SU-DHL-6 (cell line): ENCODE measurements around the gene GPR55.

Experiments
- H2AFZ ChIP-seq: fragments of 200-600 bp; sonication (generic); 2 replicates; pipeline ENCODE4 v1.6.1; 2014; ENCODE audit warnings: low read depth, mild to moderate bottlenecking, moderate library complexity, mixed read lengths, antibody characterized with exemption, low read length; ENCODE audit not compliant: severe bottlenecking
- H3F3A ChIP-seq: fragments of 200-600 bp; shearing (Covaris generic); 2 replicates; pipeline ENCODE4 v1.6.0; 2016; ENCODE audit warnings: antibody characterized with exemption, mild to moderate bottlenecking; ENCODE audit not compliant: insufficient read depth
- H3K27ac ChIP-seq: fragments of 200-600 bp; sonication (generic); 2 replicates; pipeline ENCODE4 v1.5.1; 2016; ENCODE audit warnings: low read depth, mild to moderate bottlenecking, low read length, moderate library complexity, mixed read lengths
- H3K27me3 ChIP-seq: fragments of 200-600 bp; sonication (generic), shearing (Covaris generic); 2 replicates; pipeline ENCODE4 v1.6.0; 2014; ENCODE audit warnings: mild to moderate bottlenecking, low read length
- H3K36me3 ChIP-seq: fragments of 200-600 bp; sonication (generic); 2 replicates; pipeline ENCODE4 v1.6.1; 2014; ENCODE audit warnings: mild to moderate bottlenecking, low read length, mixed read lengths
- H3K4me2 ChIP-seq: fragments of 300-600, 200-600 bp; shearing (Covaris generic), sonication (generic); 2 replicates; pipeline ENCODE4 v1.6.0; 2014; ENCODE audit warnings: low read length, low read depth, mild to moderate bottlenecking; ENCODE audit not compliant: poor library complexity, severe bottlenecking
- H3K4me3 ChIP-seq: fragments of 200-600 bp; sonication (generic); 2 replicates; pipeline ENCODE4 v1.5.1; 2014; ENCODE audit warnings: antibody characterized with exemption, low read length, mild to moderate bottlenecking, mixed read lengths; ENCODE audit not compliant: insufficient read depth, poor library complexity, severe bottlenecking
- H3K79me2 ChIP-seq: fragments of 200-600 bp; sonication (generic); 2 replicates; pipeline ENCODE4 v1.6.1; 2014; ENCODE audit warnings: mild to moderate bottlenecking, low read length, moderate library complexity; ENCODE audit not compliant: insufficient read depth
- H3K9ac ChIP-seq: fragments of 200-600 bp; sonication (generic); 2 replicates; pipeline ENCODE4 v1.7.0; 2014; ENCODE audit warnings: mild to moderate bottlenecking, low read length
- H3K9me2 ChIP-seq: fragments of 200-600 bp; sonication (generic); replicated peaks from 2 replicates; pipeline ENCODE4 v1.6.1; 2014; ENCODE audit warnings: low read length; ENCODE audit not compliant: insufficient read depth
- H3K9me3 ChIP-seq: fragments of 200-600 bp; sonication (generic); 2 replicates; pipeline ENCODE4 v1.6.1; 2014; ENCODE audit warnings: low read length, mixed read lengths; ENCODE audit not compliant: insufficient read depth
- H4K20me1 ChIP-seq: fragments of 200-600 bp; sonication (generic); 2 replicates; pipeline ENCODE4 v1.6.1; 2014; ENCODE audit warnings: low read depth, mild to moderate bottlenecking, antibody characterized with exemption, low read length, moderate library complexity, mixed read lengths
- EZH2phosphoT487 ChIP-seq: fragments of 200-600 bp; sonication (generic), shearing (Covaris generic); conservative IDR thresholded peaks from 2 replicates; pipeline ENCODE4 v1.6.1; 2018; ENCODE audit warnings: mild to moderate bottlenecking, antibody characterized with exemption, low read length, moderate library complexity, mixed read lengths
- TF ChIP-seq, protein P1 (sequence below): fragments of 200-600 bp; sonication (generic); IDR thresholded peaks from one replicate; pipeline ENCODE4 v1.5.1; 2017; ENCODE audit warnings: antibody characterized with exemption, mild to moderate bottlenecking, low read length, moderate library complexity; ENCODE audit not compliant: insufficient read depth, poor library complexity, severe bottlenecking

The GPR55 gene

GRCh38 chr2:230905448-230906421, 19.3 kb downstream of the GPR55 start:
- H3K27ac ChIP-seq: no peak overlapping the region
- H3K27me3 ChIP-seq: no peaks in the 10 kb centered on the region
- H2AFZ ChIP-seq: no peak overlapping the region
- TF ChIP-seq, protein P1, sequence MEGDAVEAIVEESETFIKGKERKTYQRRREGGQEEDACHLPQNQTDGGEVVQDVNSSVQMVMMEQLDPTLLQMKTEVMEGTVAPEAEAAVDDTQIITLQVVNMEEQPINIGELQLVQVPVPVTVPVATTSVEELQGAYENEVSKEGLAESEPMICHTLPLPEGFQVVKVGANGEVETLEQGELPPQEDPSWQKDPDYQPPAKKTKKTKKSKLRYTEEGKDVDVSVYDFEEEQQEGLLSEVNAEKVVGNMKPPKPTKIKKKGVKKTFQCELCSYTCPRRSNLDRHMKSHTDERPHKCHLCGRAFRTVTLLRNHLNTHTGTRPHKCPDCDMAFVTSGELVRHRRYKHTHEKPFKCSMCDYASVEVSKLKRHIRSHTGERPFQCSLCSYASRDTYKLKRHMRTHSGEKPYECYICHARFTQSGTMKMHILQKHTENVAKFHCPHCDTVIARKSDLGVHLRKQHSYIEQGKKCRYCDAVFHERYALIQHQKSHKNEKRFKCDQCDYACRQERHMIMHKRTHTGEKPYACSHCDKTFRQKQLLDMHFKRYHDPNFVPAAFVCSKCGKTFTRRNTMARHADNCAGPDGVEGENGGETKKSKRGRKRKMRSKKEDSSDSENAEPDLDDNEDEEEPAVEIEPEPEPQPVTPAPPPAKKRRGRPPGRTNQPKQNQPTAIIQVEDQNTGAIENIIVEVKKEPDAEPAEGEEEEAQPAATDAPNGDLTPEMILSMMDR: no peak
- TF ChIP-seq EZH2phosphoT487: no peak
- H3K79me2 ChIP-seq: no peaks in the 10 kb centered on the region
- H3F3A ChIP-seq: no peaks in the 10 kb centered on the region
- H3K4me2 ChIP-seq: no peak overlapping the region
- H3K9ac ChIP-seq: no peak overlapping the region
- H3K9me2 ChIP-seq: no peaks in the 10 kb centered on the region
- no peaks in the 10 kb centered on the region for H4K20me1 ChIP-seq
- H3K9me3 ChIP-seq: no peaks in the 10 kb centered on the region
- no peak overlapping the region for H3K4me3 ChIP-seq
- H3K36me3 ChIP-seq: no peaks in the 10 kb centered on the region

- H3K9me3 ChIP-seq: no peaks in the 10 kb centered on the region
- no peak overlapping the region for H3K27ac ChIP-seq
- H3K9ac ChIP-seq: no peak overlapping the region
- no peaks in the 10 kb centered on the region for H3F3A ChIP-seq
- no peak for TF ChIP-seq EZH2phosphoT487
- TF ChIP-seq, protein P1: no peak
- H4K20me1 ChIP-seq: no peaks in the 10 kb centered on the region
- H3K36me3 ChIP-seq: no peaks in the 10 kb centered on the region
- H3K4me2 ChIP-seq: no peak overlapping the region
- no peaks in the 10 kb centered on the region for H3K79me2 ChIP-seq
- H3K9me2 ChIP-seq: no peaks in the 10 kb centered on the region
- no peaks in the 10 kb centered on the region for H3K27me3 ChIP-seq
- H2AFZ ChIP-seq: no peak overlapping the region
- no peak overlapping the region for H3K4me3 ChIP-seq
Observed at GRCh38 chr2:230904856-230905447, 20.1 kb downstream of the GPR55 start.

GRCh38 chr2:230903231-230904150, 21.6 kb downstream of the GPR55 start:
- no peak for TF ChIP-seq EZH2phosphoT487
- TF ChIP-seq, protein P1: no peak
- Histone ChIP-seq H4K20me1 (no peaks in the 10 kb centered on the region), H3K9ac (no peak overlapping the region), H3K36me3 (no peaks in the 10 kb centered on the region), H3K4me3 (no peak overlapping the region), H3K27me3 (no peaks in the 10 kb centered on the region), H3K4me2 (no peak overlapping the region), H2AFZ (no peak overlapping the region), H3K9me2 (no peaks in the 10 kb centered on the region), H3K9me3 (no peaks in the 10 kb centered on the region), H3K27ac (no peak overlapping the region), H3F3A (no peaks in the 10 kb centered on the region), H3K79me2 (no peaks in the 10 kb centered on the region)
